Stimulated activated CD4-positive, alpha-beta T cell treated with anti-CD3 and anti-CD28 coated beads, Interleukin-4, amount 100 ng/mL, for 4 hours (primary cell): Measurements from ENCODE around the gene PDLIM7.

Experiments used
- DNase-seq, 2 experiments: peaks; one replicate each; pipeline ENCODE4 v3.0.0-alpha.2; 2020

Gene PDLIM7

GRCh38 chr5:177455661-177456590 is 41.5 kb downstream of the PDLIM7 start:
- peak; percentile 89 to 98 for DNase-seq

DNA sequence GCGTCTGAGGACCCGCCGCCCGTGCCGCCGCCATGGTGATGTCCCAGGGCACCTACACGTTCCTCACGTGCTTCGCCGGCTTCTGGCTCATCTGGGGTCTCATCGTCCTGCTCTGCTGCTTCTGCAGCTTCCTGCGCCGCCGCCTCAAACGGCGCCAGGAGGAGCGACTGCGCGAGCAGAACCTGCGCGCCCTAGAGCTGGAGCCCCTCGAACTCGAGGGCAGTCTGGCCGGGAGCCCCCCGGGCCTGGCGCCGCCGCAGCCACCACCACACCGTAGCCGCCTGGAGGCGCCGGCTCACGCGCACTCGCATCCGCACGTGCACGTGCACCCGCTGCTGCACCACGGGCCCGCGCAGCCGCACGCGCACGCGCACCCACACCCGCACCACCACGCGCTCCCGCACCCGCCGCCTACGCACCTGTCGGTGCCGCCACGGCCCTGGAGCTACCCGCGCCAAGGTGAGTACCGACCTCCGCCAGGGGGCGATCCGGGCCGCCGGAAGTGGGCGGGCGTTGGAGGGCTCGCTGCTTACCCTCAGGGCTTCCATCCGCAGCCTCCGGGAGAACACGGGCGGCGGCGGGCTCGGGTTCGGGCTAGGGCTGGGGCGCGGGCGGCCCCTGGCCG is 42.3 kb downstream of the PDLIM7 start:
- peak; percentile 90 to 93 for DNase-seq

DNA sequence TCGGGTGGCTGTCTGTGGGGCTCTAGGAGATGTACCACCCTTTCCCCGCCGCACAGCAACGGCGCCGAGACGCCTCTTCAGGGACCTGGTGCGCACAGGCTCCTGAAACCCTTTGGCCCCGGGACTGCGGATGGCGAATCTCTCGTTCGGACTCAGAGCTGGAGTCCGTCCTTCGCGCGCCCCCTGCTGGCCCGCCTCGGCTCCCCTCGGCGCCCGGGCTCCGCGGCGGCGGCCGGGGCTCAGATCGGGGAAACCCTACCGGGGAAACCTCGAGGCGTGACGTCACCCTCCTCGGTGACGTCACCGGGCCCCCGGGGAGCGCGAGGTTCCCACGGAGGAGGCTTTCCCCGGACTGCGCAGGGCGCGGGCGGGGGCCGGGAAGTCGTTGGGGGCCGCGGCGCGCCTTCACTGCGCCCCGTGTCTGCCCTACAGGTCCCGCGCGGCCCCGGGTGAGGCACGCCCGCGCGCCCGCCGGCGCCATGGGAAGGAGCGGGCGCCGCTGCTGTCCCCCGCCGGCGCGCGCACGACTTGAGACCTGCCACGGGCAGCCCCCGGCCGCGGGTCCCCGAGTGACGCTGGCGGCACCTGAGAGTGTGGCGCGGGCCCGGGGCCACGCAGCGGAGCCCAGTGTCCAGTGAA is 42.9 kb downstream of the PDLIM7 start:
- peak; percentile 91 to 96 for DNase-seq

DNA sequence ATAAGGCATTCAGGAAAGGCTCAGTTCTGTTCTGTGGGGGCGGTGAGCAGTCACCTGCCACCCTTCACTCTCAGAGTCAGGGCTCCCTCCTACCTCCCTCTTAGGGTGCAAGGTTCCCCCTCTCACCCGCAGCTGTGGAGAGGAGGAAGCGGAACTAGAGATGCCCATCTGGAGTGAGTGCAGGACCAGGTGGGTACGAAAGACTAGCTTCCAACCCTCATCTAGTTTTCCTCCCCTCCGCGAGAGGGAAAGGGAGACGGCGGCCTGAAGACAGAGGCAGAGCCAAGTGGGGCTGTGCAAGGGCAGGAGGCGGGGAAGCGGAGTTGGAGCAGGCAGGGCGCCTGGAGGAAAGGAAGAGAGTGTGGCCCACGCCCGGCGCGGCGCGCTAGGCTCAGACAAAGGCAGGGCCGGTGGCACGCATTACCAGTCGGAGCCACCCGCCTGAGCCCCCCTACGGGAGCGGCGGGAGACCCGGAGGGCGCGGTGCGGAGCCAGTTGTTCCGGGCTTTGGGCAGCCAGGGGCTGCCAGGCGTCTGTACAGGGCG is 43.5 kb downstream of the PDLIM7 start:
- no peak for DNase-seq

- no peak for DNase-seq
These were observed 44.4 kb downstream of the PDLIM7 start for GRCh38 chr5:177452688-177453638.

- DNase-seq: no peak
These were observed 46.6 kb downstream of the PDLIM7 start for GRCh38 chr5:177450667-177451424.

- DNase-seq: no peak
These were observed 48.0 kb downstream of the PDLIM7 start for GRCh38 chr5:177449140-177450061.

DNA sequence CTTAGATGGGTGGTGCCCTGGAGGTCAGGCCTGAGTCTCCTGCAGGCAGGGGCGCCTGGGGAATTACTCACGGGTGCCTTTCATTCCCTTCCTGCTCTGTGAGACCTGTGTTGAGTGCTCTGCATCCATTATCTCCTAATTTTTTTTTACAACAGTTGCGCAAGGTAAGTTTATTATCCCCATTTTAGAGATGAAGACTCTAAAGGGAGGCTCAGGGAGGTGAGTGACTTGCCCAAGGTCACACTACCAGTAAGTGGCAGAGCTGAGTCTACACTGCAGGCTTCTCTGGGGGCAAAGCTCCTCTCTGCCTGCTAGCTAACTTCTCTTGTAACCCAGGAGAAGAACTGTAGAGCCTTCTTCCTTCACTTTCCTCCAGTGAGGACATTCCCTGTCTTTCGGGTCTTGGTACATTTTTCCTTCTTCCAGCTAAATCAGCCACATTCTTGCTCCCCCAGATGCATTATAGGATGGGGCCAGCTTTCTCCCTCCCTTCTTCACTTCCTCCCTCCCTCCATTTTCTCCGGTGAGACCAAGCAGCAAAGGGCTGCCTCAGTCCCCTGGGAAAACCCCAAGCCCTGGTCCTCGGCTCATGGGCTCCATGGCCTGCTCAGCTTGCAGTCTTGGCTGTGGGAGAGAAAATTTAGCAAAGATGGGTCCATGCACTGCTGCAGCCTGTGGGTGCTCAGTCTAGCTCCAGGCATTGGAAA is 49.0 kb downstream of the PDLIM7 start:
- DNase-seq: no peak

DNA sequence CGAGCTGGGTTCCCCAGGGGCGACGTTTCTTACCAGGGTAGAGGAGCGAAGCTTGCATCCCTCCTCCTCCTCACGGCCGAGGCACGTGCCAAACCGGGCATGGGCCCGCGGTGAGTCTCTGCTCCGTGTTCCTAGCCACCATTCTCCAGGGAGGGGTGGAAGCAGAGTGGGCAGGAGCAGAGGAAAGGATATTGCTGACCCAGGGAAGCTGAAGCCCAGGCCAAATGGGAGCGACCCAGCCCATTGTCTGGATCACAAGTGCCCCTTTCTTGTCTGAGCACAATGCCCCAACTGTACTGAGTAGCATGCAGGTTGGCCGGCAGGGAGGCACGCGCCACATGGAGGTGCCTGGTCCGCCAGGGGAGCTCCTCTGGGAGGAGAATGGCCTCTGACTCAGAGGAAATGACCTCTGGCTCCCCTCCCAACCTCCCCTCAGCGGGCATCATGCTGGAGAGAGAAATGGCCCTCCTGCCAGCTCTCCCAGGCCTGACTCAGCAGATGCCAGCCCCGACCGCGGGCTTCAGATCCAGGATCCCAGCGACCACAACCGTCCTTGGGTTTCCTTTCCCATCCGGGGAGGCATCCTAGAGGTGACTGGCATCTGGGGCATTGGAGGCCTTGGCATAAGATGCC is 49.7 kb downstream of the PDLIM7 start:
- DNase-seq: no peak

DNA sequence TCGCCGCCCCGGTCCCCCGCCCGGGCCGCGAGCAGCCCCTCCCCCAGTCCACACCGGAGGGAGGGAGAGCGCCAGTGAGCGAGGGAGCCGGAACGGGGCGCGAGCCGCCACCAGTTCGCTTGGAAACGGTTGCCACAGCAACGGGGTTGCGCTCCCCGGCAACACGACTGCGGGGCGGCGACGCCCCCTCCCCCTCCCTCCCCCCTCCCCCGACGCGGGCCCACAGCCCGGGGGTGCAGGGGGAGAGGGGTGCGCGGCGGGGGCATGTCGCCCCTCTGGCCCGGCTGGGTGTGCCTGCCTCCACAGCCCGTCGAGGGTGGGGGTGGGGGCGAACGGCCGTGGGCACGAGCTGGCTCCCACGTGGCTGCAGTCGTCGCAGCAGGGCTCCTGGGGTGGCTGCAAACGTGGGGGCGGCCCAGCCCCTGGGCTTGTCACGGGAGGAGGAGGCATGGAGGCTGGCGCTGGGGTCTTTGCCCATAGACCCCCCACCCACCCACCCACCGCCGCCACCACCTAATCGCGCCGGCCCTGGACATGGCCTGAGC is 50.3 kb downstream of the PDLIM7 start:
- DNase-seq: peak; percentile 57 to 67

GRCh38 chr5:177446200-177447065 is 51.0 kb downstream of the PDLIM7 start, which contains the start of gene PRR7:
TSS of gene PRR7 (plus strand) at chr5:177446814. CDS start at chr5:177455068, 8,254 bp downstream.
- DNase-seq: peak; percentile 72 to 76

- DNase-seq: no peak
These were observed 51.5 kb downstream of the PDLIM7 start for GRCh38 chr5:177445917-177446199.

- no peak for DNase-seq
These were observed 52.1 kb downstream of the PDLIM7 start for GRCh38 chr5:177445052-177445916.

- DNase-seq: no peak
These were observed 53.0 kb downstream of the PDLIM7 start for GRCh38 chr5:177444106-177445051.

GRCh38 chr5:177443144-177443983 is 54.0 kb downstream of the PDLIM7 start:
- no peak for DNase-seq
